Rectal smooth muscle tissue (tissue), 1 donor: ENCODE data around the gene MYPN.
"Not testable (repeated sequence)": the region's sequence is repeated elsewhere in the genome, so short reads cannot be mapped to it uniquely, and the experiment has no call there.

ENCODE experiments used
- H3K27ac ChIP-seq: one replicate; pipeline ENCODE4 v1.7.0; 2013; ENCODE audit warnings: low read depth, low read length, inconsistent platforms
- H3K27me3 ChIP-seq: one replicate; pipeline ENCODE4 v1.7.0; 2013; ENCODE audit warnings: low read length; ENCODE audit not compliant: control insufficient read depth, insufficient read depth
- H3K36me3 ChIP-seq: one replicate; pipeline ENCODE4 v1.7.0; 2013; ENCODE audit warnings: low read length; ENCODE audit not compliant: control insufficient read depth, insufficient read depth
- H3K4me1 ChIP-seq: one replicate; pipeline ENCODE4 v1.7.0; 2013; ENCODE audit warnings: low read length; ENCODE audit not compliant: control insufficient read depth, insufficient read depth
- H3K4me3 ChIP-seq: one replicate; pipeline ENCODE4 v1.7.0; 2013; ENCODE audit warnings: low read length
- H3K9ac ChIP-seq: one replicate; pipeline ENCODE4 v1.7.0; 2013; ENCODE audit warnings: low read length

Gene MYPN

GRCh38 chr10:68192113-68192512 is 82.8 kb downstream of the MYPN start:
- H3K27me3 ChIP-seq = no peaks in the 10 kb centered on the region
- no peak overlapping the region for H3K27ac ChIP-seq
- H3K4me1 ChIP-seq = no peaks in the 10 kb centered on the region
- no peak overlapping the region for H3K4me3 ChIP-seq
- no peak overlapping the region for H3K9ac ChIP-seq
- no peaks in the 10 kb centered on the region for H3K36me3 ChIP-seq

GRCh38 chr10:68194290-68194689 is 85.0 kb downstream of the MYPN start:
- Histone ChIP-seq H3K27ac (no peak overlapping the region), H3K9ac (no peak overlapping the region), H3K36me3 (no peaks in the 10 kb centered on the region), H3K4me3 (no peak overlapping the region), H3K4me1 (no peaks in the 10 kb centered on the region), H3K27me3 (no peaks in the 10 kb centered on the region)

GRCh38 chr10:68195776-68196175 is 86.5 kb downstream of the MYPN start:
- not testable (repeated sequence) for H3K36me3 ChIP-seq, H3K9ac ChIP-seq, H3K4me1 ChIP-seq, H3K4me3 ChIP-seq, H3K27me3 ChIP-seq, H3K27ac ChIP-seq

GRCh38 chr10:68196701-68197100 is 87.4 kb downstream of the MYPN start:
- Histone ChIP-seq H3K9ac (no peak overlapping the region), H3K27ac (no peak overlapping the region), H3K4me3 (no peak overlapping the region), H3K27me3 (no peaks in the 10 kb centered on the region), H3K4me1 (no peaks in the 10 kb centered on the region), H3K36me3 (no peaks in the 10 kb centered on the region)

- Histone ChIP-seq H3K4me3 (no peak overlapping the region), H3K9ac (no peak overlapping the region), H3K36me3 (no peaks in the 10 kb centered on the region), H3K4me1 (no peaks in the 10 kb centered on the region), H3K27ac (no peak overlapping the region), H3K27me3 (no peaks in the 10 kb centered on the region)
These were observed 93.7 kb downstream of the MYPN start for GRCh38 chr10:68202960-68203353.

- H3K27me3 ChIP-seq = no peaks in the 10 kb centered on the region
- H3K4me1 ChIP-seq = no peaks in the 10 kb centered on the region
- H3K36me3 ChIP-seq = no peaks in the 10 kb centered on the region
- H3K9ac ChIP-seq = no peak overlapping the region
- no peak overlapping the region for H3K4me3 ChIP-seq
- no peak overlapping the region for H3K27ac ChIP-seq
These were observed 99.2 kb downstream of the MYPN start for GRCh38 chr10:68208424-68209042.

- no peaks in the 10 kb centered on the region for H3K27me3 ChIP-seq
- H3K4me3 ChIP-seq = no peak overlapping the region
- H3K9ac ChIP-seq = no peak overlapping the region
- H3K36me3 ChIP-seq = no peaks in the 10 kb centered on the region
- no peak overlapping the region for H3K27ac ChIP-seq
- H3K4me1 ChIP-seq = no peaks in the 10 kb centered on the region
These were observed 102.4 kb downstream of the MYPN start for GRCh38 chr10:68211669-68212068.

GRCh38 chr10:68212721-68213352 is 103.5 kb downstream of the MYPN start:
- no peaks in the 10 kb centered on the region for H3K36me3 ChIP-seq
- H3K4me3 ChIP-seq = no peak overlapping the region
- no peaks in the 10 kb centered on the region for H3K4me1 ChIP-seq
- H3K9ac ChIP-seq = no peak overlapping the region
- H3K27ac ChIP-seq = no peak overlapping the region
- H3K27me3 ChIP-seq = no peaks in the 10 kb centered on the region

- no peaks in the 10 kb centered on the region for H3K27me3 ChIP-seq
- H3K36me3 ChIP-seq = no peaks in the 10 kb centered on the region
- no peak overlapping the region for H3K4me3 ChIP-seq
- H3K4me1 ChIP-seq = no peaks in the 10 kb centered on the region
- H3K9ac ChIP-seq = no peak overlapping the region
- H3K27ac ChIP-seq = no peak overlapping the region
These were observed 109.5 kb downstream of the MYPN start for GRCh38 chr10:68218786-68219185.

- Histone ChIP-seq H3K4me1 (no peaks in the 10 kb centered on the region), H3K27me3 (no peaks in the 10 kb centered on the region), H3K9ac (no peak overlapping the region), H3K27ac (no peak overlapping the region), H3K36me3 (no peaks in the 10 kb centered on the region), H3K4me3 (no peak overlapping the region)
These were observed 111.9 kb downstream of the MYPN start for GRCh38 chr10:68221196-68221595.

GRCh38 chr10:68222391-68222790 is 113.1 kb downstream of the MYPN start:
- no peaks in the 10 kb centered on the region for H3K4me1 ChIP-seq
- H3K4me3 ChIP-seq = no peak overlapping the region
- H3K36me3 ChIP-seq = no peaks in the 10 kb centered on the region
- no peaks in the 10 kb centered on the region for H3K27me3 ChIP-seq
- H3K9ac ChIP-seq = no peak overlapping the region
- no peak overlapping the region for H3K27ac ChIP-seq

- Histone ChIP-seq H3K27ac (no peak overlapping the region), H3K9ac (no peak overlapping the region), H3K4me3 (no peak overlapping the region), H3K36me3 (no peaks in the 10 kb centered on the region), H3K4me1 (no peaks in the 10 kb centered on the region), H3K27me3 (no peaks in the 10 kb centered on the region)
These were observed 114.4 kb downstream of the MYPN start for GRCh38 chr10:68223535-68224165.

- H3K36me3 ChIP-seq = no peaks in the 10 kb centered on the region
- H3K9ac ChIP-seq = no peak overlapping the region
- no peaks in the 10 kb centered on the region for H3K27me3 ChIP-seq
- H3K4me3 ChIP-seq = no peak overlapping the region
- H3K4me1 ChIP-seq = no peaks in the 10 kb centered on the region
- H3K27ac ChIP-seq = no peak overlapping the region
These were observed 115.5 kb downstream of the MYPN start for GRCh38 chr10:68224810-68225209.
